ENCODE results near the gene RAB24.
"Not testable (repeated sequence)": the region's sequence is repeated elsewhere in the genome, so short reads cannot be mapped to it uniquely, and the experiment has no call there.

Gene RAB24

GRCh38 chr5:177311723-177312648 is 8.5 kb upstream of the RAB24 start, which contains the start of gene MXD3:
TSS of gene MXD3 (minus strand) at chr5:177311898. CDS start at chr5:177311830, 68 bp downstream.
- peak; percentile 68 for DNase-seq (ENCODE audit: low read depth, low spot score)

GRCh38 chr5:177311392-177311722 is 7.8 kb upstream of the RAB24 start:
- no peak for DNase-seq (ENCODE audit: low read depth, low spot score)

- no peak for DNase-seq (ENCODE audit: low read depth, low spot score)
Observed at GRCh38 chr5:177310757-177311391, 7.4 kb upstream of the RAB24 start.

- DNase-seq (ENCODE audit: low read depth, low spot score), result no peak
Observed at GRCh38 chr5:177310332-177310731, 6.8 kb upstream of the RAB24 start.

GRCh38 chr5:177309351-177310191 is 6.1 kb upstream of the RAB24 start:
- DNase-seq (ENCODE audit: low read depth, low spot score), result no peak

- no peak for DNase-seq (ENCODE audit: low read depth, low spot score)
Observed at GRCh38 chr5:177308740-177309139, 5.2 kb upstream of the RAB24 start.

- DNase-seq (ENCODE audit: low read depth, low spot score), result no peak
Observed at GRCh38 chr5:177307544-177308363, 4.2 kb upstream of the RAB24 start.

GRCh38 chr5:177306674-177307543 is 3.4 kb upstream of the RAB24 start:
- no peak for DNase-seq (ENCODE audit: low read depth, low spot score)

GRCh38 chr5:177306103-177306640 is 2.7 kb upstream of the RAB24 start:
- DNase-seq (ENCODE audit: low read depth, low spot score), result not testable (repeated sequence)

- no peak for DNase-seq (ENCODE audit: low read depth, low spot score)
Observed at GRCh38 chr5:177304392-177305119, 1.0 kb upstream of the RAB24 start.

GRCh38 chr5:177303925-177304391 is 439 bp upstream of the RAB24 start:
- DNase-seq (ENCODE audit: low read depth, low spot score), result no peak

- no peak for DNase-seq (ENCODE audit: low read depth, low spot score)
Observed at GRCh38 chr5:177302354-177303110, 987 bp downstream of the RAB24 start.

GRCh38 chr5:177301503-177302165 is 1.9 kb downstream of the RAB24 start:
- DNase-seq (ENCODE audit: low read depth, low spot score), result no peak

GRCh38 chr5:177300951-177301350 is 2.6 kb downstream of the RAB24 start:
- DNase-seq (ENCODE audit: low read depth, low spot score), result no peak

- DNase-seq (ENCODE audit: low read depth, low spot score), result no peak
Observed at GRCh38 chr5:177300236-177300880, 3.2 kb downstream of the RAB24 start.

- no peak for DNase-seq (ENCODE audit: low read depth, low spot score)
Observed at GRCh38 chr5:177299697-177300096, 3.8 kb downstream of the RAB24 start.

- no peak for DNase-seq (ENCODE audit: low read depth, low spot score)
Observed at GRCh38 chr5:177297922-177298321, 5.6 kb downstream of the RAB24 start.

Measured in brain pericyte (primary cell).